GM06990 (cell line): Measurements from ENCODE around the gene DLX4.

Source experiments
- DNase-seq: peaks from one replicate; pipeline ENCODE4 v3.0.0-alpha.2; 2011; ENCODE audit not compliant: insufficient read length; ENCODE audit errors: extremely low read depth
- H3K27me3 ChIP-seq: replicated peaks from 2 replicates; pipeline ENCODE4 v1.6.0; 2011; ENCODE audit warnings: low read length; ENCODE audit not compliant: control insufficient read depth, insufficient read depth
- H3K36me3 ChIP-seq: 2 replicates; pipeline ENCODE4 v1.5.1; 2011; ENCODE audit warnings: low read length; ENCODE audit not compliant: control insufficient read depth, insufficient read depth
- H3K4me3 ChIP-seq: replicated peaks from 2 replicates; pipeline ENCODE4 v1.5.1; 2011; ENCODE audit warnings: low read depth, mild to moderate bottlenecking, control low read depth, low read length
- TF ChIP-seq, protein P1 (sequence below): IDR thresholded peaks from 2 replicates; pipeline ENCODE4 v1.5.1; 2011; ENCODE audit warnings: low read length, control low read depth, mild to moderate bottlenecking, inconsistent platforms; ENCODE audit not compliant: insufficient read depth, poor library complexity, severe bottlenecking

DLX4 gene

DNA sequence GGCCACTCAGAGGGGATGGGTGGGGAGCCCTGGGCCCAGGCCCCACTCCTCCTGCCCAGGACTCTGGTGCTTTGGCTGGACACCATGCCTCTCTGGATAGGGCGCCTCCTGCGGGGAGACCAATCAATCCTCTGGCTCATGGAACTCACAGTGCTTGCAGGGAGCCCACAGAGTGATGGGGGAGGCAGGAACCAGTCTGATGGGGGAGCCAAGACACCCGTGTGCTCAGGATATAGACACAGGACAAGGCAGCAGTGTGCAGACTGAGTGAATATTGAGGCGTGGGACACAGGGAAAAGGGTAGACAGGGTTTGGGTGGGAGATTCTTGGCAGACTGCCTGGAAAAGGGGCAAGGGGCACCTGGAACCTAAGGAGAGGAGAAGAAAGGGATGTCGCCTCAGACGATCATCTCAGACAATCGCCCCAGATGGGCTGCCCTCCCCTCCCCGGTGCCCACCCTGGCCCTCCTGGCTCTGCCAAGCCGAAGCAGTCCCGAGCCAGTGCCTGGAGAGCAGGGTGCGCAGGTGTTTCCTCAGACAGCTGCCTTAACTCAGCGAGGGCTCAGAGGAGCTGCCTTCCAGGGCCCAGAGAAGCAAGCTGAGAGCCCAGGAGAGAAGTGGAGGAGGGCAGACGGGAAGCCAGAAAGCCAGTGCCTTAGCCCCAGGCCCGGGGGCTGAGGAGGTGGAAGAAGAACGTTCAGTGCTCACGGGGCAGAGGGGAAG is 37.4 kb upstream of the DLX4 start:
- H3K4me3 ChIP-seq = no peak overlapping the region
- H3K27me3 ChIP-seq = peaks cover 2% of the 10 kb centered on the region
- no peak for DNase-seq
- no peaks in the 10 kb centered on the region for H3K36me3 ChIP-seq
- TF ChIP-seq, protein P1, sequence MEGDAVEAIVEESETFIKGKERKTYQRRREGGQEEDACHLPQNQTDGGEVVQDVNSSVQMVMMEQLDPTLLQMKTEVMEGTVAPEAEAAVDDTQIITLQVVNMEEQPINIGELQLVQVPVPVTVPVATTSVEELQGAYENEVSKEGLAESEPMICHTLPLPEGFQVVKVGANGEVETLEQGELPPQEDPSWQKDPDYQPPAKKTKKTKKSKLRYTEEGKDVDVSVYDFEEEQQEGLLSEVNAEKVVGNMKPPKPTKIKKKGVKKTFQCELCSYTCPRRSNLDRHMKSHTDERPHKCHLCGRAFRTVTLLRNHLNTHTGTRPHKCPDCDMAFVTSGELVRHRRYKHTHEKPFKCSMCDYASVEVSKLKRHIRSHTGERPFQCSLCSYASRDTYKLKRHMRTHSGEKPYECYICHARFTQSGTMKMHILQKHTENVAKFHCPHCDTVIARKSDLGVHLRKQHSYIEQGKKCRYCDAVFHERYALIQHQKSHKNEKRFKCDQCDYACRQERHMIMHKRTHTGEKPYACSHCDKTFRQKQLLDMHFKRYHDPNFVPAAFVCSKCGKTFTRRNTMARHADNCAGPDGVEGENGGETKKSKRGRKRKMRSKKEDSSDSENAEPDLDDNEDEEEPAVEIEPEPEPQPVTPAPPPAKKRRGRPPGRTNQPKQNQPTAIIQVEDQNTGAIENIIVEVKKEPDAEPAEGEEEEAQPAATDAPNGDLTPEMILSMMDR = no peak

DNA sequence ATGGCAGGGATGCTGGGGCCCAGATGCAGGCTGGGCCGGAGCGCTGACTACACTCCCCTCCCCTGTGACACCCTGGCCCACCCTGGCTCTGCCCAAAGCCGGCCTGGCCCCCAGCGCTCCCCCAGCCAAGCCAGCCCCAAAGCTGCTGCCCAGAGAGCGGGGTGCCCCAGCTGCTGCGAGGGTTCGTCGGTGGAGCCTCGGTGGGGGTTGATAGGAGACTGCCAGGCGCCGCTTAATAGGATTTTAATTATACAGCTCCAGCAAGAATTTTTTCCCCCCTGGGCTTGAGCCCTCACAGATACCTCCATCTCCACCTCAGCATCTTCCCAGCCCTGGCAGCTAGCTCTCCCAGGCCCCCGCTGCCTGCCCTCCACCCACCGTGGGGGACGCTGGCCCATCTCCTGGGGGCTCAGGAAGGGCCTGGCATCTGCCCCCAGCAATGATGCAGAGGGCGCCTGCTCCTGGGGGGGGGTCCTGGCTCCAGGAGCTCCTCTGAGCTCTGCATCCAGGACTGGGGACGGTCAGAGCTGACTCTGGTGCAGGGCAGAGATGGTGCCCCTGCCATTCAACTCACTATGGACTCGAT is 36.8 kb upstream of the DLX4 start:
- Histone ChIP-seq H3K36me3 (no peaks in the 10 kb centered on the region), H3K4me3 (no peak overlapping the region), H3K27me3 (peaks cover 2% of the 10 kb centered on the region)
- TF ChIP-seq, protein P1 = no peak
- DNase-seq = no peak

DNA sequence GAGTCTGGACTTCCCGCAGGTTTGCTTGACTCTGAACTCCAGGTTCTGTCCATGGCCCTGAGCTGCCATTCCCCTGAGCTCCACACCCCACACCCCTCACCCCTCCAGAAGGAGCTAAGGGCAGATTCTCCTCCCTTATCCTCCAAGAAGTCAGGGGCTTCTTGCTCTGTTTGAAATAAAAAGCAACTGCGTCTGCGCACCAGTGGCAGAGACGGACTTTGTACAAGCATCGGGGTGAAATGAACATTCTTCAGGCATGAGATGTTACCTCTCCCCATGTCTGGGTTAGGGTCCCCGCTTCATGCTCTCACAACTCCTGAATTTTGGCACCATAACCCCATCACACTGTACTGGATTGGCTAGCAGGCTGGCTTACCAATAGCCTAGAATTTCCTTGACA is 36.1 kb upstream of the DLX4 start:
- no peak overlapping the region for H3K4me3 ChIP-seq
- TF ChIP-seq, protein P1 = no peak
- no peak for DNase-seq
- H3K36me3 ChIP-seq = no peaks in the 10 kb centered on the region
- H3K27me3 ChIP-seq = peaks cover 2% of the 10 kb centered on the region

DNA sequence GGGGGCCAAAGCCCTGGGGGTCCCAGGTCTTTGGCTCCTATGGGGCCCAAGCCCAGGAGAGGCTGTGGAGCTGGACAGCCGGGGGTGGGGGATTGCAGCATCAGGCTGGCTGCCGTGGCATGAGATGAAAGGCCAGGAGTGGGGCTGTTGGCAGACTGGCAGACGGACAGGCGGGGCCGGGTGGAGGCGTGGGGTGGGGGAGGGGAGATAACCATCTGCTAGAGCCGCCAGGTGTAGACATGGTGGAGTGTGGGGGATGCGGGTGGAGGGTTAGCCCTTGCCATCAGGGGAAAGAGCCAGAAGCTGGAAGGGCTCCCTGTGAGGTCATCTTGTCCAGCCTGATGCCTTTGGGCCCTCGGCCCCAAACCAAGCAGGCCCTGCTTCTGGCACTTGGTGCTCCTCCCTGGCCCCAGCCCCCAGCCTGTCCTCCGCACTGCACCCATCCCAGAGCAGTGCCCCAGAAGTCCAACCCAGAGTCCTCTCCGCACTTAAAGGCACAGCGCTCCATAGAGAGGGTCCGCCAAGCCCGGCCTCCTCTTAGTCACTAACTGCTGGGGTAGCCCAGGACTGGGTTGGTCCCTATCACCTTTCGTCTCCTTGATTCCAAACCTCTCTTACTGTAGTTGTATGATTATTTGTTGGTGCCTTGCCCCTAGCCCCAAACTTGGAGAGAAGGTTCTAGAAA is 33.3 kb upstream of the DLX4 start:
- DNase-seq = no peak
- Histone ChIP-seq H3K27me3 (peaks cover 2% of the 10 kb centered on the region), H3K4me3 (no peak overlapping the region), H3K36me3 (no peaks in the 10 kb centered on the region)
- TF ChIP-seq, protein P1 = no peak

DNA sequence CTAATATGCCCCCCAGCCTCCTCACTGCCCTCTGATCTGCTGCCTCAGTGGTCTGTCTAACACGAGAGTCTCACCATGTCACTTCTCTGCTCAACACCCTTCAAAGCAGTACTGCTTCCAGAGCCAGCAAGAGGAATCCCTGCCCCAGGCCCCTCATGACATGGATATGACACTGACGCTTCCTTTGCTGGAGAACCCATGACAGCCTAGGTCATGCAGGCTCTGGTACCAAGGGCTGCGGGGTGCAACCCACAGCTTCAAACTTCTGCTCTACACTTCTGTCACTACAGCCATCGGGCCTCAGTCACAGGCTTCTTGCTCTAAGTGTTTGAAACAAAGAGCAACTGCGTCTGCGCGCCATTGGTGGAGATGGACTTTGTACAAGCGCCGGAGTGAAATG is 32.6 kb upstream of the DLX4 start:
- TF ChIP-seq, protein P1 = no peak
- DNase-seq = no peak
- Histone ChIP-seq H3K36me3 (no peaks in the 10 kb centered on the region), H3K27me3 (peaks cover 3% of the 10 kb centered on the region), H3K4me3 (no peak overlapping the region)
